Measurements from ENCODE around the gene ARVCF. TPM values are rescaled to one million over a fixed set of nuclear protein-coding genes. Genes with fewer than 3 reads are reported as not detected.

ARVCF gene
- polyA plus RNA-seq, 6 donors from 2014 or later = 0.24 to 2.5 (median 0.56) TPM; not detected in 1

DNA sequence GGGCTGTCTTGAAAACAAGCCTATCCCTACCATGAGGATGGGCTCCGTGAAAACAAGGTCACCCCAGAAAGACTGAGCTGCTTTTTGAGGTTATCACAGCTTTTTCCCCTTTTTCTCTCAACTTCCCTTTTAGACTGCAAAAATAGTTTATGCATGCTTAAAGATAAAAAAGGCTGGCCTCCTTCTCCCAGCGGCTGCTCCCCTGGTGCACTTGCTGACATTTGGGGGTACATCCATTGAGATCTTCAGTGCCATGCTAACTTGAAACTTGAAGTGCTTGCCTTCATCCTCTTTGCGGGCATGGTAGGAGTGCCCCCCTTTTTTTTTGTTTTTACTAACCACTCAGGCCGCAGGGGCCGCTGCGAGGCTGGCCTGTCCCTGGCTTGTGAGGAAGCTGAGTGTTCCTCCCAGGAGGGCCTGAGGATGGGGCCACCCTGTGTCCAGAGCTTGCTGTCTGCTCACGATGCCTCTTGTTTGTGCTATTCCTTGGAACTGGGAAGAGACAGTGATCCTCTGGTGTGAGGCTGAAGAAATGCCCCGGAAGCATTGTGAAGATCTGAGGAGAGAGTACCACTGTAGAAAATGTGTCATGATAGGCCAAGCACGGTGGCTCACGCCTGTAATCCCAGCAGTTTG is 6.5 kb upstream of the ARVCF start:
- no peaks in the 10 kb centered on the region for H3K9me3 Mint-ChIP-seq
- DNase-seq = no peak
- H3K27me3 Mint-ChIP-seq = no peaks in the 10 kb centered on the region
- H3K27ac Mint-ChIP-seq = peak overlapping the region in 2 of 6 donors; percentile 51 to 80
- peak overlapping the region; percentile 66 to 98 (median 93) for H3K4me3 Mint-ChIP-seq
- no peak for ATAC-seq (ENCODE audit: low read depth in 2 of 2)
- H3K36me3 Mint-ChIP-seq = no peaks in the 10 kb centered on the region
- H3K4me1 Mint-ChIP-seq = peaks cover 50 to 59% (median 58%) of the 10 kb centered on the region in 3 donors

GRCh38 chr22:20022231-20022977 is 5.8 kb upstream of the ARVCF start:
- H3K36me3 Mint-ChIP-seq = no peaks in the 10 kb centered on the region
- H3K9me3 Mint-ChIP-seq = no peaks in the 10 kb centered on the region
- peak overlapping the region; percentile 78 to 98 (median 94) for H3K4me3 Mint-ChIP-seq
- H3K27ac Mint-ChIP-seq = peak overlapping the region in 5 of 6 donors; percentile 63 to 92 (median 81)
- ATAC-seq (ENCODE audit: low read depth in 2 of 2) (no peak), DNase-seq (no peak)
- H3K4me1 Mint-ChIP-seq = peaks cover 53 to 62% (median 60%) of the 10 kb centered on the region in 3 donors
- no peaks in the 10 kb centered on the region for H3K27me3 Mint-ChIP-seq

GRCh38 chr22:20021196-20022181 is 4.9 kb upstream of the ARVCF start:
- H3K9me3 Mint-ChIP-seq = no peaks in the 10 kb centered on the region
- peak overlapping the region; percentile 78 to 98 (median 94) for H3K4me3 Mint-ChIP-seq
- ATAC-seq (ENCODE audit: low read depth in 2 of 2) = no peak
- H3K27ac Mint-ChIP-seq = peak overlapping the region; percentile 70 to 92 (median 84)
- H3K36me3 Mint-ChIP-seq = no peaks in the 10 kb centered on the region
- no peak for DNase-seq
- no peaks in the 10 kb centered on the region for H3K27me3 Mint-ChIP-seq
- H3K4me1 Mint-ChIP-seq = peaks cover 45 to 66% (median 58%) of the 10 kb centered on the region in 3 donors

DNA sequence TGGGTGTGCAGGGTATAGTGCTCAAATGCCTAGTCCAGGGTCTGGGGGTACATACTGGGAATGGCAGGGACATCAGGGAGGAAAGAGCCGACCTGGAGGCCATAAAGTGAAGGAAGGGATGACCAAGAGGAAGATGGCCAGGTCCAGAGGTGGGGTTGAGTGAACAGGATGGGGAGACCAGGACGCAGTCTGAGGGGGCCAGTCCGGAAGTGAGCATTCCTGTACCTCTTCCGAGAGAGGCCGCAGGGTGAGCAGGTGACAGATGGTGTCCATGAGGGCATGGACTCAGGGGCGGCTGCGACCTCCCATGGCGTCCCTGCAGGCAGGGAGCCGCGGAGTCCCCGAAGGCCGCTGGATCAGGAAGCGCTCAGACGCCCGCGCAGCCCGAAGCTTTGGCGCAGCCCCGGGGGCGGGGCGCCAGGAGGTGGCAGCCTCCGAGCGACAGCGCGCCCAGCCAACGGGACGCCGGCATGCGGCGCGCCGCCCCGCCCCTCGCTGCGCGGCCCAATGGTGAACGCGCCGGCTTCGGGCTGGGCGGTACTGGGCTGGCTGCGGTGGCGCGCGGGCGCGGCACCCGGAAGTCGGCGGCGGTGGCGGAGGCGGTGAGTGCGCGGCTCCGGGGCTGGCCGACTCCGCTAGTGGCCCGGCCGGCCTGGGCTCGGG is 4.0 kb upstream of the ARVCF start, which contains the start of gene TANGO2:
TSS of gene TANGO2 (plus strand) at position 578 of the 663 bp plus-strand sequence. CDS start 15,689 bp downstream, outside the sequence.
- ATAC-seq (ENCODE audit: low read depth in 2 of 2) = peak; percentile 84 to 86
- Mint-ChIP-seq H3K4me3 (peak within 1 kb of the TSS; percentile 78 to 98 (median 95)), H3K4me1 (peaks cover 40 to 58% (median 51%) of the 10 kb centered on the region in 3 donors)

DNA sequence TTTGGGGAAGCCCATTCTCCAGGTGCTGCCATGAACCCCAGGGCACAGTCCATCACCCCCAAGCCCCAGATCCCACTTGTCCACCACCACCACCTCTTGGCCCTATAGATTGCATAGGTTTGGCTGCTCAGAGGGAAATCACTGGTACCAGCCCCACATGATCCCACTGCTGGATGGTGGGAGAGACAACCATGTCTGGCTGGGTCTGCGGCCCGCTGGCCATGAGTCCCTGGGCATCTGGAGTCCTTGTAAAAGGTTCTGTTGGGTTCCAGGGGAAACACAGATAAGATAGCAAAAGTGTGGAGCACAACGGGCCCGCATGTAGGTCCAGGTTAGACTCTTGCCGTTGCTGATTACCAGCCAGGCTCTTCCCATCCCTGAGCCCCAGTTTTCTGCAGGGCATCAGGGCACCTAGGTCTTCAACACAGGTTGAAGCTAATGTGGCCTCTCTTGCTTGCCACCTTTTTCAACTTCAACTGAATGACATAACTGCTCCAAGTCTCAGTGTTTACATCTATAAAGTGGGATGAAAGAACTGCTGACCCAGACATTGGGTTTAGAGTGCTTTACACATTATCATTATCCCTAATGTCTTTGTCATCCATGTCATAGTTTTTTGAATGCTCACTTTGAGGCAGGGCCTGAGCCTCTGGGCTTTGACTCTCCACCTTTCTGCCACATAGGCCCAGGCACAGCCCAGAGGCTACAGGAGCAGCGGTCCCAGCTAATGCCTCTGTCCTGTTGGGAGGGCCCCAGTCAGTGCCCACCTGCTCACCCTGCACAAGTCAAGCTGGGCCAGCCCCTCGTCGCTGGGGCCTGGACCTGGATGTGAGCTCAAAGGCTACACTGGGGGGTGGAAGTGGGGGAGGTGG is 3.3 kb upstream of the ARVCF start:
- H3K27ac Mint-ChIP-seq = peak overlapping the region in 4 of 6 donors; percentile 76 to 92 (median 88)
- peaks cover 0 to 5% (median 2%) of the 10 kb centered on the region in 3 donors for H3K27me3 Mint-ChIP-seq
- DNase-seq (no peak), ATAC-seq (ENCODE audit: low read depth in 2 of 2) (no peak)
- H3K4me3 Mint-ChIP-seq = peak overlapping the region; percentile 78 to 98 (median 93)
- H3K9me3 Mint-ChIP-seq = no peaks in the 10 kb centered on the region
- H3K4me1 Mint-ChIP-seq = peaks cover 38 to 56% (median 46%) of the 10 kb centered on the region in 3 donors
- no peaks in the 10 kb centered on the region for H3K36me3 Mint-ChIP-seq

More for the DNA sequence above, 4.0 kb upstream of the ARVCF start, which contains the start of gene TANGO2:
- H3K36me3 Mint-ChIP-seq = no peaks in the 10 kb centered on the region
- peak within 1 kb of the TSS; percentile 77 to 95 (median 88) for H3K27ac Mint-ChIP-seq
- no peaks in the 10 kb centered on the region for H3K27me3 Mint-ChIP-seq
- DNase-seq = peak; percentile 94
- H3K9me3 Mint-ChIP-seq = no peaks in the 10 kb centered on the region

DNA sequence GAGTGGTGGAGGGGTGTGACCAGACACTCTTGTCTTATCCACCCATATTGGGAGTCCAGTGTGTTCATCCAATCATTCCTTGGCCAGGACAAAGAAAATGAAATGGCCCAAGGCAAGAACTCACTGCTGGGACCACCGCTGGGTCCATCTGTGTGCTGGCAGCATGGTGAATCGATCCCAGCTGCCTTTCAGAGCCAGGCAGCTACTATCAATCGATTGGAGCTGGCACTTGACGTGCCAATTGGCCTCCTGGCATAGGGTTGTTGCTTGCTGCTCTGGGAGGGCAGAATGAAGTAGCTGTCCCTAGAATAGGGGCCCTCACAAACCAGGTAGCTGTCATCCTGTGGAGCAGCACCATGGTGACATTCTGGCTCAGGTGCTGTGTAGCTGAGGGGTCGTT is 1.4 kb upstream of the ARVCF start:
- Mint-ChIP-seq H3K4me1 (peaks cover 28 to 42% (median 34%) of the 10 kb centered on the region in 3 donors), H3K4me3 (peak overlapping the region; percentile 70 to 96 (median 90)), H3K27me3 (peaks cover 0 to 9% (median 8%) of the 10 kb centered on the region in 3 donors), H3K27ac (peak overlapping the region in 1 of 6 donors; percentile 68), H3K9me3 (no peaks in the 10 kb centered on the region), H3K36me3 (no peaks in the 10 kb centered on the region)
- ATAC-seq (ENCODE audit: low read depth in 2 of 2) = no peak
- no peak for DNase-seq

- ATAC-seq (ENCODE audit: low read depth in 2 of 2) (no peak), DNase-seq (no peak)
- no peaks in the 10 kb centered on the region for H3K36me3 Mint-ChIP-seq
- H3K4me3 Mint-ChIP-seq = peak overlapping the region; percentile 81 to 96 (median 91)
- H3K4me1 Mint-ChIP-seq = peaks cover 25 to 38% (median 30%) of the 10 kb centered on the region in 3 donors
- H3K27me3 Mint-ChIP-seq = peaks cover 0 to 9% (median 8%) of the 10 kb centered on the region in 3 donors
- H3K27ac Mint-ChIP-seq = peak overlapping the region in 1 of 6 donors; percentile 68
- H3K9me3 Mint-ChIP-seq = no peaks in the 10 kb centered on the region
Measured at GRCh38 chr22:20017622-20017958, 967 bp upstream of the ARVCF start.

DNA sequence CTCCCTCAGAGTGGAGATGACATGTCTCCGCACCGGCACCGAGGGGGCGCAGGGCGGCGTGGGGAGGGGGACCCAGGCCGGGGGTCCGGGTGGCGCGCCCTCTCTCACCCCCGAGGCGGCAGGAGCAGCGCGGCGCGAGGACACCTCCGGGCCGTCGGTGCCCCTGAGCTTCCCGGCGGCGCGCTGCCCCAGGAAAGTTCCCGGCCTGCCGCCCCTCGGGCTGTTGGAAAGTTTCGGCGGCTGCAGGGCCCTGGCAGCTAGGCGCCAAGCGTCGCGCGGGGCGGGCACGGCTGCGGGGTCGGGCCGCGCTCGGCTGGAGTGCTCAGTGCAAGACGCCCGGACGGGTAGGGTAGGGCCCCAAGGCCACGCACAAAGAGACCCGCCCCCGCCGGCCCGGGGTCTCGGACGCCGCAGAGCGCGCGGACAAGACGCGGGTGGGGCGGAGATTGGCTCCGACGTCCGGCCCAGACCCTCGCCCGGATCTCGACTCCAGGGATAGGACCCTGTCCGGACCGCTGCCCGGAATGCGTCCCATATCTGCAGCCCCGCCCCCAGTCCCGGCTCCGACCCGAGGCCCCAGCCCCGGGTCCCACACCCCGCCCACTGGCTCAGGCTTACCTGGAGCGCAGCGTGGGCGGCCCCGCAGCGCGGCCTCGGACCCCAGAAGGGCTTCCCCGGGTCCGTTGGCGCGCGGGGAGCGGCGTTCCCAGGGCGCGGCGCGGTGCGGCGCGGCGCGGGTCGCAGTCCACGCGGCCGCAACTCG is 471 bp downstream of the ARVCF start:
- Mint-ChIP-seq H3K27me3 (peaks cover 0 to 9% (median 8%) of the 10 kb centered on the region in 3 donors), H3K36me3 (no peaks in the 10 kb centered on the region), H3K27ac (no peak overlapping the region), H3K9me3 (no peaks in the 10 kb centered on the region), H3K4me3 (peak overlapping the region in 5 of 8 donors; percentile 20 to 96 (median 63)), H3K4me1 (peaks cover 11 to 23% (median 19%) of the 10 kb centered on the region in 3 donors)
- ATAC-seq (ENCODE audit: low read depth in 2 of 2) (no peak), DNase-seq (peak; percentile 22)

DNA sequence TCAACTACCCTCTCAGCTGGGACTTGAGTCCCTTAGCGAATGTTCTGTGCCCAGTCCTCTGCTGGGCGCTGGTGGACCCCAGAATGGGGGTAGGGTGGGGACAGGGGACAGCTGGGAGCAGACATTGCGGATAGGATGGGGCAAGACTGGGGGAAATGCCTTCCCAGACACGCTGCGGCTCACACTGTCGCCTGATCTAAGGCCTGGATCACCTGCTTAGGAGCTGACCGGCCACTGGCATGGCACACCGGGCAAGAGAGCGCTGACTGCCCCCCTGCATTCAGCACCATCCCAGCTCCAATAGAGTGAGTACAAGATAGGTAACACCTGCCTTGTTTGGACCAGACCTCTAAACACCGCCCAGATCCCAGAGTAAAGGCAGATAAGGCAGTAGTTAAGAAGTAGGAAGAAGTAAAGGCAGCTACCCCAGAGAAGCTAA is 1.4 kb downstream of the ARVCF start:
- no peaks in the 10 kb centered on the region for H3K9me3 Mint-ChIP-seq
- peak overlapping the region; percentile 49 to 87 (median 75) for H3K4me3 Mint-ChIP-seq
- peak overlapping the region in 1 of 6 donors; percentile 24 for H3K27ac Mint-ChIP-seq
- peaks cover 7 to 19% (median 15%) of the 10 kb centered on the region in 3 donors for H3K4me1 Mint-ChIP-seq
- H3K36me3 Mint-ChIP-seq = no peaks in the 10 kb centered on the region
- DNase-seq = no peak
- H3K27me3 Mint-ChIP-seq = peaks cover 0 to 9% (median 8%) of the 10 kb centered on the region in 3 donors
- ATAC-seq (ENCODE audit: low read depth in 2 of 2) = no peak

DNA sequence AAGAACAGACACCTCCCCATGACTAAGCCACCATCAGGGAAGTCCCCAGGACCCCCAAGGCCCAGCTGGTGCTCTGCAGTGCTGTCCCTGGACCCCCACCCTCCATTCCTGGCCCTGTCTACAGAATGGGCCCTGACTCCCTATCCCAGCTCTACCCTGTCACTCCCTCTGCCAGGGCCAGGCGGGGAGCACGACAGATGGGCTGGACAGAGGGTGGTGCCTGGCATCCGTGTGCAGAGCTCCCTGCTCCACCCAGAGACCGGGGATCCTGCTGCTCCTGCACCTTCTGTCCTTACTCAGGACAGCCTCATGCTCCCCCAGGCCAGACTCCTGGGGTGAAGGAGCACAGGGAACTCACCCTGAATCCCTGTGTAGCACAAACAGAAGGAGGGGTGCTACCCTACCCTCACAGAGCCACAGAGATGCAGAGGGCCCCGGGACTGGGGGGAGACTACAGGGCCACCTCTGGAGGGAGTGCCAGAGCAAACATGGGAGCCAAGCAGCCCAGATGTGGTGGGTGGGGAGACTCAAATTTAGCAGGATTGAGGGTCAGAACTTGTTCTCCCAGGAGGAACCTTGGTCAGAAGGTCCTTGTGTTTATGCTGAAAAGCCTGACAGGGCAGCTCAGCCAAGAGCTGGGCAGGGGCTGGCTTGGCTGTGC is 2.0 kb downstream of the ARVCF start:
- no peaks in the 10 kb centered on the region for H3K9me3 Mint-ChIP-seq
- no peak overlapping the region for H3K27ac Mint-ChIP-seq
- H3K4me3 Mint-ChIP-seq = peak overlapping the region in 7 of 8 donors; percentile 50 to 87 (median 78)
- H3K36me3 Mint-ChIP-seq = no peaks in the 10 kb centered on the region
- ATAC-seq (ENCODE audit: low read depth in 2 of 2) (no peak), DNase-seq (no peak)
- peaks cover 6 to 16% (median 13%) of the 10 kb centered on the region in 3 donors for H3K4me1 Mint-ChIP-seq
- H3K27me3 Mint-ChIP-seq = peaks cover 0 to 9% (median 8%) of the 10 kb centered on the region in 3 donors
